Fibroblast of lung (primary cell): Measurements from ENCODE around the gene GOLGA6L7. TPM values are rescaled to one million over a fixed set of nuclear protein-coding genes. Genes with fewer than 3 reads are reported as not detected.

Experiments
- DNase-seq, 2 donors: peaks; one replicate each; pipeline versions ENCODE4 v3.0.0 to v3.0.0-alpha.2; 2010; ENCODE audit warnings: low read depth in 2 of 2
- H2AFZ ChIP-seq: 2 replicates; pipeline ENCODE4 v1.5.1; 2012; ENCODE audit warnings: low read length, control low read depth, inconsistent platforms
- H3K27ac ChIP-seq: 2 replicates; pipeline ENCODE4 v1.5.1; 2011; ENCODE audit warnings: low read length, control low read depth; ENCODE audit not compliant: insufficient read depth
- H3K27me3 ChIP-seq: 2 replicates; pipeline ENCODE4 v1.5.1; 2011; ENCODE audit warnings: mild to moderate bottlenecking, low read length; ENCODE audit not compliant: control insufficient read depth, insufficient read depth
- H3K36me3 ChIP-seq: 2 replicates; pipeline ENCODE4 v1.5.1; 2011; ENCODE audit warnings: low read length; ENCODE audit not compliant: control insufficient read depth, insufficient read depth
- H3K4me1 ChIP-seq: 2 replicates; pipeline ENCODE4 v1.5.1; 2011; ENCODE audit warnings: low read length; ENCODE audit not compliant: control insufficient read depth, insufficient read depth; ENCODE audit errors: extremely low read depth
- H3K4me2 ChIP-seq: 2 replicates; pipeline ENCODE4 v1.5.1; 2011; ENCODE audit warnings: low read length, control low read depth; ENCODE audit not compliant: insufficient read depth; ENCODE audit errors: extremely low read depth
- H3K4me3 ChIP-seq, 4 experiments: fragments of 200-600 bp in 1 of 4; sonication (generic) in 1 of 4; replicated peaks in 1 of 4; 2 replicates each; pipeline ENCODE4 v1.5.1; 2011 to 2016; ENCODE audit warnings: low read length in 4 of 4, low read depth in 3 of 4, mild to moderate bottlenecking in 3 of 4, control low read depth in 2 of 4, inconsistent platforms in 1 of 4, mixed read lengths in 1 of 4; ENCODE audit not compliant: insufficient read depth in 1 of 4; ENCODE audit errors: control extremely low read depth in 1 of 4
- H3K79me2 ChIP-seq: 2 replicates; pipeline ENCODE4 v1.5.1; 2012; ENCODE audit warnings: mild to moderate bottlenecking, low read length, inconsistent platforms; ENCODE audit not compliant: control insufficient read depth, insufficient read depth
- H3K9ac ChIP-seq: 2 replicates; pipeline ENCODE4 v1.5.1; 2011; ENCODE audit warnings: mild to moderate bottlenecking, low read length, control low read depth; ENCODE audit not compliant: insufficient read depth
- H3K9me3 ChIP-seq: 2 replicates; pipeline ENCODE4 v1.5.1; 2012; ENCODE audit warnings: low read depth, low read length; ENCODE audit not compliant: control insufficient read depth, insufficient read depth
- H4K20me1 ChIP-seq: 2 replicates; pipeline ENCODE4 v1.5.1; 2011; ENCODE audit warnings: low read length; ENCODE audit not compliant: control insufficient read depth, insufficient read depth; ENCODE audit errors: extremely low read depth
- CTCF ChIP-seq, 2 donors: IDR thresholded peaks in 1 of 2; conservative IDR thresholded peaks in 1 of 2; 1 replicate in 1 of 2; 2 replicates in 1 of 2; pipeline ENCODE4 v1.5.1; 2011 to 2012; ENCODE audit warnings: low read length in 2 of 2, control low read depth in 1 of 2, inconsistent platforms in 1 of 2, low read depth in 1 of 2, mild to moderate bottlenecking in 1 of 2
- EZH2 ChIP-seq: IDR thresholded peaks from 2 replicates; pipeline ENCODE4 v1.5.1; 2012; ENCODE audit warnings: low read length, control low read depth, mild to moderate bottlenecking; ENCODE audit errors: missing control alignments
- polyA plus RNA-seq, 2 donors: library from polyadenylated mRNA; depleted of rRNA in 1 of 2; stranded (reverse) in 1 of 2; unstranded in 1 of 2; fragments of >200 nt; gene quantifications; 2 replicates each; pipeline ENCODE4 v1.2.1, GENCODE V29; 2011 to 2012; ENCODE audit warnings: missing spikeins in 1 of 2
- total RNA-seq: library from RNA; depleted of rRNA; stranded (reverse); fragments of >200 nt; gene quantifications from 2 replicates; pipeline ENCODE4 v1.2.1, GENCODE V29; 2014

GOLGA6L7 gene
- total and polyA plus RNA-seq, 2 donors (not counting 1 experiment from before 2014, with no cell fraction given), result not detected

GRCh38 chr15:28876131-28876844 is 27.8 kb upstream of the GOLGA6L7 start:
- H4K20me1 ChIP-seq, result no peaks in the 10 kb centered on the region
- no peak overlapping the region for H2AFZ ChIP-seq
- no peak overlapping the region for H3K27ac ChIP-seq
- H3K9me3 ChIP-seq, result no peaks in the 10 kb centered on the region
- H3K4me3 ChIP-seq, result no peak overlapping the region
- TF ChIP-seq EZH2 (no peak), CTCF (conservative IDR thresholded peaks at IDR 0.05 in 1 of 2, IDR thresholded peaks at IDR 0.05 in 1 of 2; ENCODE audit: low read depth in 1 of 2, low read length in 2 of 2) (no peak)
- H3K27me3 ChIP-seq, result no peaks in the 10 kb centered on the region
- no peak overlapping the region for H3K9ac ChIP-seq
- H3K4me1 ChIP-seq, result no peaks in the 10 kb centered on the region
- no peaks in the 10 kb centered on the region for H3K36me3 ChIP-seq
- DNase-seq, result no peak
- H3K79me2 ChIP-seq, result no peaks in the 10 kb centered on the region
- H3K4me2 ChIP-seq, result no peak overlapping the region

- H3K27ac ChIP-seq, result no peak overlapping the region
- no peaks in the 10 kb centered on the region for H3K36me3 ChIP-seq
- no peak overlapping the region for H2AFZ ChIP-seq
- no peaks in the 10 kb centered on the region for H3K27me3 ChIP-seq
- no peak overlapping the region for H3K9ac ChIP-seq
- no peak for TF ChIP-seq CTCF (conservative IDR thresholded peaks at IDR 0.05 in 1 of 2, IDR thresholded peaks at IDR 0.05 in 1 of 2; ENCODE audit: low read depth in 1 of 2, low read length in 2 of 2)
- TF ChIP-seq EZH2, result no peak
- H4K20me1 ChIP-seq, result no peaks in the 10 kb centered on the region
- no peaks in the 10 kb centered on the region for H3K4me1 ChIP-seq
- no peak overlapping the region for H3K4me3 ChIP-seq
- H3K9me3 ChIP-seq, result no peaks in the 10 kb centered on the region
- no peak overlapping the region for H3K4me2 ChIP-seq
- no peak for DNase-seq
- no peaks in the 10 kb centered on the region for H3K79me2 ChIP-seq
Measured at GRCh38 chr15:28875461-28876000, 27.1 kb upstream of the GOLGA6L7 start.

GRCh38 chr15:28873585-28874190 is 25.2 kb upstream of the GOLGA6L7 start:
- Histone ChIP-seq H3K27me3 (no peaks in the 10 kb centered on the region), H3K27ac (no peak overlapping the region), H3K4me1 (no peaks in the 10 kb centered on the region), H3K9me3 (no peaks in the 10 kb centered on the region), H3K36me3 (no peaks in the 10 kb centered on the region), H3K79me2 (no peaks in the 10 kb centered on the region), H3K4me3 (no peak overlapping the region), H2AFZ (no peak overlapping the region), H3K4me2 (no peak overlapping the region), H3K9ac (no peak overlapping the region), H4K20me1 (no peaks in the 10 kb centered on the region)
- DNase-seq, result no peak
- no peak for TF ChIP-seq CTCF (conservative IDR thresholded peaks at IDR 0.05 in 1 of 2, IDR thresholded peaks at IDR 0.05 in 1 of 2; ENCODE audit: low read depth in 1 of 2, low read length in 2 of 2)
- no peak for TF ChIP-seq EZH2
